Activated CD8-positive, alpha-beta T cell treated with anti-CD3 and anti-CD28 coated beads for 36 hours (primary cell): ENCODE results near the gene SART1. TPM values are rescaled to one million over a fixed set of nuclear protein-coding genes. Genes with fewer than 3 reads are reported as not detected.
A peak's percentile ranks its signal among the peaks of the same experiment; 100 is the strongest.

Experiments used
- ATAC-seq: fragments of 200-7000 bp; cut with Tn5 transposase; one replicate; pipeline ENCODE4 v1.10.0; 2021; ENCODE audit warnings: mild to moderate bottlenecking, moderate library complexity
- CTCF ChIA-PET: fragments of 350-600 bp; sonication (Branson Sonifier 250); formaldehyde crosslinking; loops from one replicate; lab custom pipeline; 2021; ENCODE audit warnings: antibody characterized with exemption; lab: Charles Lee
- POLR2A ChIA-PET: fragments of 350-600 bp; sonication (Branson Sonifier 250); formaldehyde crosslinking; loops from one replicate; lab custom pipeline; 2021; ENCODE audit warnings: antibody characterized with exemption; lab: Charles Lee
- DNase-seq: peaks from one replicate; pipeline ENCODE4 v3.0.0-alpha.2; 2020
- H3K27ac Mint-ChIP-seq: one replicate; pipeline ENCODE4 v1.8.0; 2021; ENCODE audit warnings: mild to moderate bottlenecking, mixed read lengths
- H3K27me3 Mint-ChIP-seq: one replicate; pipeline ENCODE4 v1.8.0; 2021; ENCODE audit warnings: mixed read lengths
- H3K36me3 Mint-ChIP-seq: one replicate; pipeline ENCODE4 v1.8.0; 2021; ENCODE audit warnings: low read depth, mixed read lengths
- H3K4me1 Mint-ChIP-seq: one replicate; pipeline ENCODE4 v1.8.0; 2021; ENCODE audit warnings: low read depth, mixed read lengths
- H3K4me3 Mint-ChIP-seq: one replicate; pipeline ENCODE4 v1.8.0; 2021; ENCODE audit warnings: mild to moderate bottlenecking, moderate library complexity, mixed read lengths
- H3K9me3 Mint-ChIP-seq: one replicate; pipeline ENCODE4 v1.8.0; 2021; ENCODE audit warnings: mixed read lengths
- CTCF ChIP-seq: fragments of 200-600 bp; IDR thresholded peaks from one replicate; pipeline ENCODE4 v1.8.0; 2022; ENCODE audit warnings: antibody characterized with exemption, mild to moderate bottlenecking
- intact Hi-C: fragments of 100-400 bp; cut with micrococcal nuclease; formaldehyde crosslinking; loops from one replicate; pipeline ENCODE4 v1.10.0; 2022
- total RNA-seq, 2 experiments: library from RNA; stranded (reverse); gene quantifications; one replicate each; pipeline ENCODE4 v1.2.3, GENCODE V29; 2021

SART1 gene
- total RNA-seq, 2 experiments from 2014 or later, result 58.3 to 63.9 TPM

GRCh38 chr11:66002648-66003225, 41.2 kb downstream of the SART1 start:
- ATAC-seq (peak; percentile 58), DNase-seq (no peak)
- Mint-ChIP-seq H3K36me3 (peaks cover 57% of the 10 kb centered on the region), H3K4me3 (peak overlapping the region; percentile 98), H3K4me1 (peaks cover 34% of the 10 kb centered on the region), H3K27me3 (no peaks in the 10 kb centered on the region), H3K9me3 (no peaks in the 10 kb centered on the region), H3K27ac (peak overlapping the region; percentile 98)
- CTCF ChIA-PET, result interaction anchor here (0.9 to 1.9 kb wide), 8 partner anchors 13 to 223 kb away, joined by 3 to 14 read pairs (median 4); partner anchors contain the start of genes AP5B1 and CCDC85B
- no peak for TF ChIP-seq CTCF
- intact Hi-C loops, result no loop called here
- POLR2A ChIA-PET, result interaction anchor here (0.6 to 1.4 kb wide), 12 partner anchors 9 to 291 kb away, joined by 3 to 10 read pairs (median 4); partner anchors contain the start of genes CCDC85B, CST6, KAT5 and MUS81

GRCh38 chr11:66003291-66003690, 41.8 kb downstream of the SART1 start:
- peak overlapping the region; percentile 98 for H3K4me3 Mint-ChIP-seq
- peak overlapping the region; percentile 88 for H3K27ac Mint-ChIP-seq
- TF ChIP-seq CTCF, result no peak
- DNase-seq, result no peak
- H3K27me3 Mint-ChIP-seq, result no peaks in the 10 kb centered on the region
- no peak for ATAC-seq
- CTCF ChIA-PET, result interaction anchor here (1.3 to 1.9 kb wide), 4 partner anchors 19 to 130 kb away, joined by 4 to 14 read pairs (median 6); partner anchors contain the start of gene CCDC85B
- POLR2A ChIA-PET, result interaction anchor here (0.7 to 1.4 kb wide), 10 partner anchors 8 to 114 kb away, joined by 3 to 10 read pairs (median 4); partner anchors contain the start of genes CCDC85B, CST6 and SF3B2
- intact Hi-C loops, result no loop called here
- peaks cover 34% of the 10 kb centered on the region for H3K4me1 Mint-ChIP-seq
- peaks cover 54% of the 10 kb centered on the region for H3K36me3 Mint-ChIP-seq
- no peaks in the 10 kb centered on the region for H3K9me3 Mint-ChIP-seq

GRCh38 chr11:66004186-66004585, 42.7 kb downstream of the SART1 start:
- Mint-ChIP-seq H3K27ac (peak overlapping the region; percentile 68), H3K4me3 (peak overlapping the region; percentile 98), H3K27me3 (no peaks in the 10 kb centered on the region), H3K36me3 (peaks cover 45% of the 10 kb centered on the region), H3K4me1 (peaks cover 32% of the 10 kb centered on the region), H3K9me3 (no peaks in the 10 kb centered on the region)
- POLR2A ChIA-PET, result interaction anchor here (0.9 to 1.6 kb wide), 3 partner anchors 9 to 55 kb away, joined by 3 to 6 read pairs (median 3); no protein-coding TSS in a partner anchor
- no peak for TF ChIP-seq CTCF
- CTCF ChIA-PET, result interaction anchor here (1.4 kb wide), 1 partner anchor 18 kb away, joined by 5 read pairs; no protein-coding TSS in a partner anchor
- DNase-seq, result no peak
- intact Hi-C loops, result no loop called here
- no peak for ATAC-seq

GRCh38 chr11:66006134-66006890, 44.8 kb downstream of the SART1 start:
- Mint-ChIP-seq H3K27ac (no peak overlapping the region), H3K4me3 (no peak overlapping the region)

More at GRCh38 chr11:66006134-66006890, 44.8 kb downstream of the SART1 start:
- ATAC-seq (no peak), DNase-seq (no peak)
- peaks cover 31% of the 10 kb centered on the region for H3K36me3 Mint-ChIP-seq
- H3K27me3 Mint-ChIP-seq, result peaks cover under 1% of the 10 kb centered on the region
- H3K9me3 Mint-ChIP-seq, result no peaks in the 10 kb centered on the region
- no peak for TF ChIP-seq CTCF
- intact Hi-C loops, result no loop called here
- H3K4me1 Mint-ChIP-seq, result peaks cover 17% of the 10 kb centered on the region
- ChIA-PET POLR2A (no interaction called here), CTCF (interaction anchor here (1.6 kb wide), 1 partner anchor 39 kb away, joined by 6 read pairs; no protein-coding TSS in a partner anchor)
